H1 (cell line): ENCODE measurements around the gene ZNF500. TPM values are rescaled to one million over a fixed set of nuclear protein-coding genes. Genes with fewer than 3 reads are reported as not detected.

Experiments
- ASH2L ChIP-seq: fragments of 200-600, 300-600 bp; sonication (generic); IDR thresholded peaks from one replicate; pipeline ENCODE4 v1.7.1; 2017; ENCODE audit warnings: low read length
- CBX8 ChIP-seq: fragments of 300-800, 300-1000 bp; sonication (generic); IDR thresholded peaks from 2 replicates; pipeline ENCODE4 v1.7.1; 2016; ENCODE audit warnings: low read depth, low read length, borderline replicate concordance
- CHD2 ChIP-seq: IDR thresholded peaks from 2 replicates; pipeline ENCODE4 v1.6.1; 2012; ENCODE audit warnings: low read length, improper control_type of control experiment
- GABPA ChIP-seq: IDR thresholded peaks from 2 replicates; pipeline ENCODE4 v1.6.1; 2011; ENCODE audit warnings: mild to moderate bottlenecking, low read length, moderate library complexity, borderline replicate concordance; ENCODE audit not compliant: insufficient read depth
- HDAC6 ChIP-seq: IDR thresholded peaks from one replicate; pipeline ENCODE4 v1.7.1; 2012; ENCODE audit warnings: low read depth, mild to moderate bottlenecking, inconsistent platforms, low read length, moderate library complexity
- RAD21 ChIP-seq, 2 experiments: IDR thresholded peaks in 1 of 2; conservative IDR thresholded peaks in 1 of 2; 2 replicates each; pipeline ENCODE4 v1.6.1; 2011; ENCODE audit warnings: low read depth in 2 of 2, low read length in 2 of 2, improper control_type of control experiment in 1 of 2, inconsistent platforms in 1 of 2, mild to moderate bottlenecking in 1 of 2, moderate library complexity in 1 of 2
- RFX5 ChIP-seq: IDR thresholded peaks from 2 replicates; pipeline ENCODE4 v1.6.1; 2011; ENCODE audit warnings: low read depth, low read length, improper control_type of control experiment, borderline replicate concordance
- polyA plus RNA-seq, 7 experiments: library from polyadenylated mRNA; depleted of rRNA in 3 of 7; stranded (reverse) in 5 of 7; unstranded in 2 of 7; fragments of >200 nt in 5 of 7; fragments of 200-250 nt in 2 of 7; gene quantifications; 1 replicate in 5 of 7; 2 replicates in 1 of 7; 4 replicates in 1 of 7; pipeline versions ENCODE4 v1.2.1 to v1.2.3, GENCODE V29; 2011 to 2013; ENCODE audit warnings: missing spikeins in 2 of 7, mixed read lengths in 2 of 7
- total RNA-seq: library from RNA; stranded (reverse); fragmentation: NEBNext Ultra II Directional; extraction: Animal tissue kit (Norgen Biotek cat#: 25700); gene quantifications from 2 replicates; pipeline ENCODE4 v1.2.1, GENCODE V29; 2021
- TF ChIP-seq, protein P1 (sequence below): fragments of 300-600 bp; sonication (generic); IDR thresholded peaks from 2 replicates; pipeline ENCODE4 v1.7.1; 2012; ENCODE audit warnings: low read length, moderate library complexity, mild to moderate bottlenecking, inconsistent platforms; ENCODE audit not compliant: insufficient replicate concordance

ZNF500 gene
- total and polyA plus RNA-seq, 2 of the 8 experiments (the other 6 are each of a cell fraction or from before 2014, with no cell fraction given) = 10.3 to 10.4 TPM

DNA sequence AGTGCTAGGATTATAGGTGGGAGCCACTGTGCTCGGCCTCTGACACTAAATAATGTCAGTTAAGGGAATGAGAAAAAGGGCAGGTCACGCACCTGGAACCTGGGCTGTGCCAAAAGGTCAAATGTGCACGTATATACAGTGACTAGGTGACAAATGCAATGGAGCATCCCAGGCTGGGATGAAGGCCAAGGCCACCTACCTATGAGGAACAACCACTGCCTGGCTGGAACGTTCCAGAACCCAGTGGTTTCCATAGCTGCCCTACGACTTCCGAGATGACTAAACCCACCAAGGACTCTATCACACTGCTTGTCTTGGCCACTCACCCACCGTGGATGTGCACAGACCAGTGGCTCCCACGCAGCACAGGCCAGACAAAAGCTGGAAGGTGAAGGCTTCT lies 16.1 kb downstream of the ZNF500 start (continued):
- TF ChIP-seq, protein P1, sequence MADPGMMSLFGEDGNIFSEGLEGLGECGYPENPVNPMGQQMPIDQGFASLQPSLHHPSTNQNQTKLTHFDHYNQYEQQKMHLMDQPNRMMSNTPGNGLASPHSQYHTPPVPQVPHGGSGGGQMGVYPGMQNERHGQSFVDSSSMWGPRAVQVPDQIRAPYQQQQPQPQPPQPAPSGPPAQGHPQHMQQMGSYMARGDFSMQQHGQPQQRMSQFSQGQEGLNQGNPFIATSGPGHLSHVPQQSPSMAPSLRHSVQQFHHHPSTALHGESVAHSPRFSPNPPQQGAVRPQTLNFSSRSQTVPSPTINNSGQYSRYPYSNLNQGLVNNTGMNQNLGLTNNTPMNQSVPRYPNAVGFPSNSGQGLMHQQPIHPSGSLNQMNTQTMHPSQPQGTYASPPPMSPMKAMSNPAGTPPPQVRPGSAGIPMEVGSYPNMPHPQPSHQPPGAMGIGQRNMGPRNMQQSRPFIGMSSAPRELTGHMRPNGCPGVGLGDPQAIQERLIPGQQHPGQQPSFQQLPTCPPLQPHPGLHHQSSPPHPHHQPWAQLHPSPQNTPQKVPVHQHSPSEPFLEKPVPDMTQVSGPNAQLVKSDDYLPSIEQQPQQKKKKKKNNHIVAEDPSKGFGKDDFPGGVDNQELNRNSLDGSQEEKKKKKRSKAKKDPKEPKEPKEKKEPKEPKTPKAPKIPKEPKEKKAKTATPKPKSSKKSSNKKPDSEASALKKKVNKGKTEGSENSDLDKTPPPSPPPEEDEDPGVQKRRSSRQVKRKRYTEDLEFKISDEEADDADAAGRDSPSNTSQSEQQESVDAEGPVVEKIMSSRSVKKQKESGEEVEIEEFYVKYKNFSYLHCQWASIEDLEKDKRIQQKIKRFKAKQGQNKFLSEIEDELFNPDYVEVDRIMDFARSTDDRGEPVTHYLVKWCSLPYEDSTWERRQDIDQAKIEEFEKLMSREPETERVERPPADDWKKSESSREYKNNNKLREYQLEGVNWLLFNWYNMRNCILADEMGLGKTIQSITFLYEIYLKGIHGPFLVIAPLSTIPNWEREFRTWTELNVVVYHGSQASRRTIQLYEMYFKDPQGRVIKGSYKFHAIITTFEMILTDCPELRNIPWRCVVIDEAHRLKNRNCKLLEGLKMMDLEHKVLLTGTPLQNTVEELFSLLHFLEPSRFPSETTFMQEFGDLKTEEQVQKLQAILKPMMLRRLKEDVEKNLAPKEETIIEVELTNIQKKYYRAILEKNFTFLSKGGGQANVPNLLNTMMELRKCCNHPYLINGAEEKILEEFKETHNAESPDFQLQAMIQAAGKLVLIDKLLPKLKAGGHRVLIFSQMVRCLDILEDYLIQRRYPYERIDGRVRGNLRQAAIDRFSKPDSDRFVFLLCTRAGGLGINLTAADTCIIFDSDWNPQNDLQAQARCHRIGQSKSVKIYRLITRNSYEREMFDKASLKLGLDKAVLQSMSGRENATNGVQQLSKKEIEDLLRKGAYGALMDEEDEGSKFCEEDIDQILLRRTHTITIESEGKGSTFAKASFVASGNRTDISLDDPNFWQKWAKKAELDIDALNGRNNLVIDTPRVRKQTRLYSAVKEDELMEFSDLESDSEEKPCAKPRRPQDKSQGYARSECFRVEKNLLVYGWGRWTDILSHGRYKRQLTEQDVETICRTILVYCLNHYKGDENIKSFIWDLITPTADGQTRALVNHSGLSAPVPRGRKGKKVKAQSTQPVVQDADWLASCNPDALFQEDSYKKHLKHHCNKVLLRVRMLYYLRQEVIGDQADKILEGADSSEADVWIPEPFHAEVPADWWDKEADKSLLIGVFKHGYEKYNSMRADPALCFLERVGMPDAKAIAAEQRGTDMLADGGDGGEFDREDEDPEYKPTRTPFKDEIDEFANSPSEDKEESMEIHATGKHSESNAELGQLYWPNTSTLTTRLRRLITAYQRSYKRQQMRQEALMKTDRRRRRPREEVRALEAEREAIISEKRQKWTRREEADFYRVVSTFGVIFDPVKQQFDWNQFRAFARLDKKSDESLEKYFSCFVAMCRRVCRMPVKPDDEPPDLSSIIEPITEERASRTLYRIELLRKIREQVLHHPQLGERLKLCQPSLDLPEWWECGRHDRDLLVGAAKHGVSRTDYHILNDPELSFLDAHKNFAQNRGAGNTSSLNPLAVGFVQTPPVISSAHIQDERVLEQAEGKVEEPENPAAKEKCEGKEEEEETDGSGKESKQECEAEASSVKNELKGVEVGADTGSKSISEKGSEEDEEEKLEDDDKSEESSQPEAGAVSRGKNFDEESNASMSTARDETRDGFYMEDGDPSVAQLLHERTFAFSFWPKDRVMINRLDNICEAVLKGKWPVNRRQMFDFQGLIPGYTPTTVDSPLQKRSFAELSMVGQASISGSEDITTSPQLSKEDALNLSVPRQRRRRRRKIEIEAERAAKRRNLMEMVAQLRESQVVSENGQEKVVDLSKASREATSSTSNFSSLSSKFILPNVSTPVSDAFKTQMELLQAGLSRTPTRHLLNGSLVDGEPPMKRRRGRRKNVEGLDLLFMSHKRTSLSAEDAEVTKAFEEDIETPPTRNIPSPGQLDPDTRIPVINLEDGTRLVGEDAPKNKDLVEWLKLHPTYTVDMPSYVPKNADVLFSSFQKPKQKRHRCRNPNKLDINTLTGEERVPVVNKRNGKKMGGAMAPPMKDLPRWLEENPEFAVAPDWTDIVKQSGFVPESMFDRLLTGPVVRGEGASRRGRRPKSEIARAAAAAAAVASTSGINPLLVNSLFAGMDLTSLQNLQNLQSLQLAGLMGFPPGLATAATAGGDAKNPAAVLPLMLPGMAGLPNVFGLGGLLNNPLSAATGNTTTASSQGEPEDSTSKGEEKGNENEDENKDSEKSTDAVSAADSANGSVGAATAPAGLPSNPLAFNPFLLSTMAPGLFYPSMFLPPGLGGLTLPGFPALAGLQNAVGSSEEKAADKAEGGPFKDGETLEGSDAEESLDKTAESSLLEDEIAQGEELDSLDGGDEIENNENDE = no peak
- no peak for TF ChIP-seq GABPA
- TF ChIP-seq RFX5 = no peak
- no peak for TF ChIP-seq RAD21 (IDR thresholded peaks at IDR 0.05 in 1 of 2, conservative IDR thresholded peaks at IDR 0.05 in 1 of 2; ENCODE audit: low read depth in 2 of 2, low read length in 2 of 2)
- TF ChIP-seq CBX8 = no peak
- no peak for TF ChIP-seq ASH2L
- no peak for TF ChIP-seq CHD2
- TF ChIP-seq HDAC6 = no peak
